ENCODE results near the gene IZUMO1R. TPM values are rescaled to one million over a fixed set of nuclear protein-coding genes. Genes with fewer than 3 reads are reported as not detected.

The IZUMO1R gene
- total RNA-seq, 4 donors from 2014 or later = 0.59 TPM; not detected in 3

Other genes starting within 250 kb of the IZUMO1R start
- 10 to 100 TPM; 17.5 to 36.6 (median 19.5) TPM for gene PANX1, start 175.7 kb upstream of the IZUMO1R start, total RNA-seq
- under 1 TPM in 1 of 4 donors, not detected in 3; 0.21 TPM for gene GPR83, start 96.8 kb downstream of the IZUMO1R start, total RNA-seq
- 10 to 100 TPM; 14.0 to 28.4 (median 17.4) TPM for gene MRE11, start 189.3 kb downstream of the IZUMO1R start, total RNA-seq
- gene ANKRD49, start 189.4 kb downstream of the IZUMO1R start, total RNA-seq = 10 to 100 TPM in 3 of 4 donors, 1 to 10 TPM in 1; 9.2 to 44.9 (median 16.8) TPM
- not detected for gene C11orf97, start 207.9 kb downstream of the IZUMO1R start, total RNA-seq
- gene FUT4, start 239.3 kb downstream of the IZUMO1R start, total RNA-seq = 10 to 100 TPM in 1 of 4 donors, 1 to 10 TPM in 3; 5.4 to 11.0 (median 7.7) TPM